Gastrocnemius medialis (tissue), 4 donors: ENCODE measurements around the gene MILR1. TPM values are rescaled to one million over a fixed set of nuclear protein-coding genes. Genes with fewer than 3 reads are reported as not detected.

ENCODE experiments used
- ATAC-seq, 2 donors: fragments of 150-250 bp; one replicate each; pipeline ENCODE4 v1.9.1; 2016
- DNase-seq, 2 donors: peaks; one replicate each; pipeline ENCODE4 v3.0.0-alpha.2; 2019
- H3K27ac ChIP-seq, 4 donors: fragments of 200-600 bp; sonication (generic); 1 replicate in 1 of 4; 2 replicates in 3 of 4; pipeline ENCODE4 v1.5.1; 2016 to 2018; ENCODE audit warnings: mild to moderate bottlenecking in 2 of 4, moderate library complexity in 1 of 4
- H3K27me3 ChIP-seq, 3 donors: fragments of 200-600 bp; sonication (generic) in 2 of 3; 1 replicate in 1 of 3; 2 replicates in 2 of 3; pipeline versions ENCODE4 v1.5.1 to v1.6.0; 2016 to 2019; ENCODE audit warnings: mild to moderate bottlenecking in 1 of 3, moderate library complexity in 1 of 3
- H3K36me3 ChIP-seq, 2 donors: fragments of 200-600 bp; sonication (generic) in 1 of 2; one replicate each; pipeline ENCODE4 v1.5.1; 2017 to 2018
- H3K4me1 ChIP-seq, 2 donors: fragments of 200-600 bp; sonication (generic) in 1 of 2; one replicate each; pipeline ENCODE4 v1.5.1; 2016 to 2017; ENCODE audit warnings: mild to moderate bottlenecking in 2 of 2
- H3K4me3 ChIP-seq, 4 donors: fragments of 200-600 bp; sonication (generic) in 3 of 4; 1 replicate in 1 of 4; 2 replicates in 3 of 4; pipeline ENCODE4 v1.5.1; 2016 to 2019; ENCODE audit warnings: mild to moderate bottlenecking in 2 of 4
- H3K9me3 ChIP-seq, 3 donors: fragments of 200-600 bp; sonication (generic) in 2 of 3; 1 replicate in 1 of 3; 2 replicates in 2 of 3; pipeline ENCODE4 v1.5.1; 2016 to 2019
- CTCF ChIP-seq, 5 experiments: fragments of 450-650 bp in 3 of 5; fragments of 200-600 bp in 2 of 5; sonication (generic) in 2 of 5; IDR thresholded peaks in 4 of 5; conservative IDR thresholded peaks in 1 of 5; 1 replicate in 4 of 5; 2 replicates in 1 of 5; pipeline ENCODE4 v1.5.1; 2016 to 2019; ENCODE audit warnings: antibody characterized with exemption in 5 of 5, mild to moderate bottlenecking in 3 of 5, moderate library complexity in 3 of 5
- POLR2A ChIP-seq, 2 donors: fragments of 450-650 bp; IDR thresholded peaks; one replicate each; pipeline ENCODE4 v1.6.1; 2017; ENCODE audit warnings: antibody characterized with exemption in 2 of 2, mild to moderate bottlenecking in 2 of 2, moderate library complexity in 2 of 2
- in situ Hi-C, 4 donors: fragments of 200-750 bp; cut with MboI; loops; one replicate each; pipeline versions ENCODE4 v1.15.0 to v1.8.0; 2017; ENCODE audit warnings: low sequenced_read_pairs in 4 of 4
- intact Hi-C: fragments of 100-400 bp; cut with DNase I; formaldehyde crosslinking; loops from one replicate; pipeline ENCODE4 v1.15.1; 2023; ENCODE audit warnings: low total_unique reads
- total RNA-seq, 4 donors: library from RNA; depleted of rRNA; stranded (reverse); fragments of >200 nt; gene quantifications; one replicate each; pipeline versions ENCODE4 v1.1.0 to v1.2.3, GENCODE V29; 2016

MILR1 gene
- total RNA-seq, 4 donors from 2014 or later, result 0.76 to 3.3 (median 2.2) TPM; not detected in 1

DNA sequence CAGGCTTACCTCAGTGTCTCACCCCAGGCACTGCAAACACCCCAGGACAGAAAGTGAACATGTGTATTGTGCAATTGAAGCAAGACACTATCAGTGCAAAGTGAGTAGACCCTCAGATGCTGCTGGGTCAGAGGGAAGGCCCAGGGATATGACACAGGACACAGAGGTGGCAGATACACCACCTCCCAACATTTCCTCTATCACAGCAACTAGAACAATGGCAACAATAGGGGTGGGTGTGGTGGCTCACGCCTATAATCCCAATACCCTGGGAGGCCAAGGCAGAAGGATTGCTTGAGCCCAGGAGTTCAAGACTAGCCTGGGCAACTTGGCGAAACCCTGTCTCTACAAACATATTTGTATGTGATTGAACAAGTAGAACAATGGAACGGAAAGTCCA, 22.5 kb downstream of the MILR1 start:
- no peak overlapping the region for H3K4me3 ChIP-seq
- ATAC-seq (no peak), DNase-seq (no peak)
- intact Hi-C loops (no loop called here), in situ Hi-C loops (no loop called here)
- TF ChIP-seq CTCF (IDR thresholded peaks at IDR 0.05 in 4 of 5, conservative IDR thresholded peaks at IDR 0.05 in 1 of 5) (no peak), POLR2A (IDR thresholded peaks at IDR 0.05) (no peak)
- H3K36me3 ChIP-seq, result no peaks in the 10 kb centered on the region
- no peaks in the 10 kb centered on the region for H3K27me3 ChIP-seq
- no peak overlapping the region for H3K27ac ChIP-seq
- no peaks in the 10 kb centered on the region for H3K9me3 ChIP-seq
- H3K4me1 ChIP-seq, result no peaks in the 10 kb centered on the region

GRCh38 chr17:64472564-64472963, 23.6 kb downstream of the MILR1 start:
- Histone ChIP-seq H3K4me1 (no peaks in the 10 kb centered on the region), H3K27ac (no peak overlapping the region), H3K27me3 (no peaks in the 10 kb centered on the region), H3K9me3 (no peaks in the 10 kb centered on the region), H3K4me3 (no peak overlapping the region), H3K36me3 (no peaks in the 10 kb centered on the region)
- ATAC-seq (no peak), DNase-seq (no peak)
- TF ChIP-seq POLR2A (IDR thresholded peaks at IDR 0.05) (no peak), CTCF (IDR thresholded peaks at IDR 0.05 in 4 of 5, conservative IDR thresholded peaks at IDR 0.05 in 1 of 5) (no peak)
- in situ Hi-C loops (no loop called here), intact Hi-C loops (no loop called here)

GRCh38 chr17:64477849-64478248, 28.9 kb downstream of the MILR1 start:
- intact Hi-C loops, result no loop called here
- TF ChIP-seq POLR2A (IDR thresholded peaks at IDR 0.05), result no peak
- no peak for TF ChIP-seq CTCF (IDR thresholded peaks at IDR 0.05 in 4 of 5, conservative IDR thresholded peaks at IDR 0.05 in 1 of 5)
- no peaks in the 10 kb centered on the region for H3K4me1 ChIP-seq
- DNase-seq, result no peak
- H3K36me3 ChIP-seq, result peaks cover 0 to 42% of the 10 kb centered on the region in 2 donors
- no peaks in the 10 kb centered on the region for H3K9me3 ChIP-seq
- no peak overlapping the region for H3K27ac ChIP-seq
- no peak for ATAC-seq
- H3K27me3 ChIP-seq, result no peaks in the 10 kb centered on the region
- no peak overlapping the region for H3K4me3 ChIP-seq
- in situ Hi-C loops, result no loop called here

- in situ Hi-C loops, result no loop called here
- Histone ChIP-seq H3K27me3 (no peaks in the 10 kb centered on the region), H3K27ac (no peak overlapping the region), H3K9me3 (no peaks in the 10 kb centered on the region), H3K4me3 (no peak overlapping the region), H3K4me1 (no peaks in the 10 kb centered on the region), H3K36me3 (peaks cover 0 to 69% of the 10 kb centered on the region in 2 donors)
- ATAC-seq (no peak), DNase-seq (no peak)
- intact Hi-C loops, result no loop called here
- TF ChIP-seq CTCF (IDR thresholded peaks at IDR 0.05 in 4 of 5, conservative IDR thresholded peaks at IDR 0.05 in 1 of 5), result no peak
- TF ChIP-seq POLR2A (IDR thresholded peaks at IDR 0.05), result no peak
Observed at GRCh38 chr17:64480951-64481350, 32.0 kb downstream of the MILR1 start.

DNA sequence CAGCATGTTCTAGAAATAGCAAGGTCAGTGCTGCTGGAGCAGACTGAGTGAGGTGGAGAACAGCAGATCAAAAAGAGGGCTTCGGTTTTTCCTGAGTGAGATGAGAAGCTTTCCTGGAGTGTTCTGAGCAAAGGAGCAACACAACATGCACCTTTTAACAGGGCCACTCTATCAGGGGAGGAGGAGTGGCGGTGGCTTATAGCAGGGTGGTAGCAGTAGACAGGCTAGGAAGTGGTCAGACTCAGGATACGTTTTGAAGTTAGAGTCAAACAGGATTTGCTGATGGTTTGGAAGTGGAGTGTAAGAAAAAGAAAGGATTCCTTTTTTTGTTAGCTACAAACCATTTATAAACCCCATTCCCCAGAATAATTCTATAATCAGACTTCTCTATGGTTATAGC, 35.5 kb downstream of the MILR1 start:
- Histone ChIP-seq H3K4me1 (no peaks in the 10 kb centered on the region), H3K9me3 (no peaks in the 10 kb centered on the region), H3K27ac (no peak overlapping the region), H3K36me3 (peaks cover 0 to 67% of the 10 kb centered on the region in 2 donors), H3K27me3 (no peaks in the 10 kb centered on the region), H3K4me3 (no peak overlapping the region)
- ATAC-seq (no peak), DNase-seq (no peak)
- intact Hi-C loops (no loop called here), in situ Hi-C loops (no loop called here)
- no peak for TF ChIP-seq CTCF (IDR thresholded peaks at IDR 0.05 in 4 of 5, conservative IDR thresholded peaks at IDR 0.05 in 1 of 5)
- no peak for TF ChIP-seq POLR2A (IDR thresholded peaks at IDR 0.05)
